Smooth muscle cell (in vitro differentiated cells): Measurements from ENCODE around the gene NR4A2. TPM values are rescaled to one million over a fixed set of nuclear protein-coding genes. Genes with fewer than 3 reads are reported as not detected.

Experiments
- DNase-seq: peaks from one replicate; lab custom pipeline; 2025; ENCODE audit not compliant: unreplicated experiment; lab: John Stamatoyannopoulos, UW
- H2AFZ ChIP-seq: fragments of 200-600 bp; sonication (generic); 2 replicates; pipeline ENCODE4 v1.6.0; 2016; ENCODE audit warnings: antibody characterized with exemption, low read depth, mild to moderate bottlenecking
- H3F3A ChIP-seq: fragments of 200-600 bp; sonication (generic); 2 replicates; pipeline ENCODE4 v1.6.0; 2017; ENCODE audit warnings: antibody characterized with exemption, low read depth
- H3K27ac ChIP-seq: fragments of 200-600 bp; sonication (generic); 2 replicates; pipeline ENCODE4 v1.5.1; 2016; ENCODE audit warnings: low read depth, mild to moderate bottlenecking
- H3K27me3 ChIP-seq: fragments of 200-600 bp; sonication (generic); 2 replicates; pipeline ENCODE4 v1.6.1; 2016; ENCODE audit warnings: low read depth, mild to moderate bottlenecking
- H3K36me3 ChIP-seq: fragments of 200-600 bp; sonication (generic); 2 replicates; pipeline ENCODE4 v1.5.1; 2016; ENCODE audit warnings: low read depth
- H3K4me1 ChIP-seq: fragments of 200-600 bp; sonication (generic); 2 replicates; pipeline ENCODE4 v1.5.1; 2016; ENCODE audit warnings: low read depth
- H3K4me2 ChIP-seq: fragments of 200-600 bp; sonication (generic); 2 replicates; pipeline ENCODE4 v1.6.0; 2016; ENCODE audit warnings: mild to moderate bottlenecking
- H3K4me3 ChIP-seq: fragments of 200-600 bp; sonication (generic); 2 replicates; pipeline ENCODE4 v1.5.1; 2016; ENCODE audit warnings: mild to moderate bottlenecking
- H3K79me2 ChIP-seq: fragments of 200-600 bp; sonication (generic); 2 replicates; pipeline ENCODE4 v1.6.0; 2016; ENCODE audit warnings: low read depth, mild to moderate bottlenecking
- H3K9ac ChIP-seq: fragments of 200-600 bp; sonication (generic); 2 replicates; pipeline ENCODE4 v1.6.0; 2016; ENCODE audit warnings: low read depth
- H3K9me3 ChIP-seq: fragments of 200-600 bp; sonication (generic); replicated peaks from 2 replicates; pipeline ENCODE4 v1.5.1; 2016; ENCODE audit warnings: low read depth
- H4K20me1 ChIP-seq: fragments of 200-600 bp; sonication (generic); 2 replicates; pipeline ENCODE4 v1.6.0; 2016; ENCODE audit warnings: low read depth
- WGBS: methylation state at CpG from one replicate; pipeline ENCODE4 v1.1.7; 2016; ENCODE audit warnings: low lambda C conversion rate; 5-methylcytosine and 5-hydroxymethylcytosine counted together
- polyA plus RNA-seq: library from polyadenylated mRNA; unstranded; fragments of >200 nt; fragmentation: Nextera tagmentation; extraction: Ambion mirVana; gene quantifications from 2 replicates; pipeline ENCODE4 v1.2.1, GENCODE V29; 2016
- total RNA-seq: library from RNA; depleted of rRNA; stranded (reverse); fragments of >200 nt; gene quantifications from 2 replicates; pipeline ENCODE4 v1.2.3, GENCODE V29; 2014
- TF ChIP-seq, protein P1 (sequence below): fragments of 200-600 bp; sonication (generic); IDR thresholded peaks from 2 replicates; pipeline ENCODE4 v1.5.1; 2017; ENCODE audit warnings: borderline replicate concordance, mild to moderate bottlenecking, antibody characterized with exemption; ENCODE audit not compliant: insufficient read depth, poor library complexity, severe bottlenecking

Gene NR4A2
- total and polyA plus RNA-seq, 2 experiments from 2014 or later, result 6.7 to 14.5 TPM

- H3K9me3 ChIP-seq, result no peaks in the 10 kb centered on the region
- H3K27ac ChIP-seq, result no peak overlapping the region
- H3F3A ChIP-seq, result no peaks in the 10 kb centered on the region
- 62% methylated on average over 38 of the region's 38 CpGs for WGBS
- H3K79me2 ChIP-seq, result no peaks in the 10 kb centered on the region
- no peak overlapping the region for H3K9ac ChIP-seq
- DNase-seq, result no peak
- H4K20me1 ChIP-seq, result peaks cover 13% of the 10 kb centered on the region
- peaks cover 83% of the 10 kb centered on the region for H3K27me3 ChIP-seq
- no peak overlapping the region for H3K4me3 ChIP-seq
- no peaks in the 10 kb centered on the region for H3K36me3 ChIP-seq
- TF ChIP-seq, protein P1, sequence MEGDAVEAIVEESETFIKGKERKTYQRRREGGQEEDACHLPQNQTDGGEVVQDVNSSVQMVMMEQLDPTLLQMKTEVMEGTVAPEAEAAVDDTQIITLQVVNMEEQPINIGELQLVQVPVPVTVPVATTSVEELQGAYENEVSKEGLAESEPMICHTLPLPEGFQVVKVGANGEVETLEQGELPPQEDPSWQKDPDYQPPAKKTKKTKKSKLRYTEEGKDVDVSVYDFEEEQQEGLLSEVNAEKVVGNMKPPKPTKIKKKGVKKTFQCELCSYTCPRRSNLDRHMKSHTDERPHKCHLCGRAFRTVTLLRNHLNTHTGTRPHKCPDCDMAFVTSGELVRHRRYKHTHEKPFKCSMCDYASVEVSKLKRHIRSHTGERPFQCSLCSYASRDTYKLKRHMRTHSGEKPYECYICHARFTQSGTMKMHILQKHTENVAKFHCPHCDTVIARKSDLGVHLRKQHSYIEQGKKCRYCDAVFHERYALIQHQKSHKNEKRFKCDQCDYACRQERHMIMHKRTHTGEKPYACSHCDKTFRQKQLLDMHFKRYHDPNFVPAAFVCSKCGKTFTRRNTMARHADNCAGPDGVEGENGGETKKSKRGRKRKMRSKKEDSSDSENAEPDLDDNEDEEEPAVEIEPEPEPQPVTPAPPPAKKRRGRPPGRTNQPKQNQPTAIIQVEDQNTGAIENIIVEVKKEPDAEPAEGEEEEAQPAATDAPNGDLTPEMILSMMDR, result no peak
- H2AFZ ChIP-seq, result no peak overlapping the region
- no peak overlapping the region for H3K4me2 ChIP-seq
- peaks cover 8% of the 10 kb centered on the region for H3K4me1 ChIP-seq
These were observed 4.5 kb downstream of the NR4A2 start for GRCh38 chr2:156327835-156328695.

- no peak for DNase-seq
- Histone ChIP-seq H3K4me1 (peaks cover 11% of the 10 kb centered on the region), H3K79me2 (no peaks in the 10 kb centered on the region), H3F3A (no peaks in the 10 kb centered on the region), H3K9ac (no peak overlapping the region), H2AFZ (no peak overlapping the region), H3K27me3 (peaks cover 98% of the 10 kb centered on the region), H3K36me3 (no peaks in the 10 kb centered on the region), H3K4me2 (no peak overlapping the region), H4K20me1 (peaks cover 13% of the 10 kb centered on the region), H3K27ac (no peak overlapping the region), H3K4me3 (no peak overlapping the region), H3K9me3 (no peaks in the 10 kb centered on the region)
- TF ChIP-seq, protein P1, result no peak
- WGBS, result 63% methylated on average over 12 of the region's 12 CpGs
These were observed 5.9 kb downstream of the NR4A2 start for GRCh38 chr2:156326526-156327095.

DNA sequence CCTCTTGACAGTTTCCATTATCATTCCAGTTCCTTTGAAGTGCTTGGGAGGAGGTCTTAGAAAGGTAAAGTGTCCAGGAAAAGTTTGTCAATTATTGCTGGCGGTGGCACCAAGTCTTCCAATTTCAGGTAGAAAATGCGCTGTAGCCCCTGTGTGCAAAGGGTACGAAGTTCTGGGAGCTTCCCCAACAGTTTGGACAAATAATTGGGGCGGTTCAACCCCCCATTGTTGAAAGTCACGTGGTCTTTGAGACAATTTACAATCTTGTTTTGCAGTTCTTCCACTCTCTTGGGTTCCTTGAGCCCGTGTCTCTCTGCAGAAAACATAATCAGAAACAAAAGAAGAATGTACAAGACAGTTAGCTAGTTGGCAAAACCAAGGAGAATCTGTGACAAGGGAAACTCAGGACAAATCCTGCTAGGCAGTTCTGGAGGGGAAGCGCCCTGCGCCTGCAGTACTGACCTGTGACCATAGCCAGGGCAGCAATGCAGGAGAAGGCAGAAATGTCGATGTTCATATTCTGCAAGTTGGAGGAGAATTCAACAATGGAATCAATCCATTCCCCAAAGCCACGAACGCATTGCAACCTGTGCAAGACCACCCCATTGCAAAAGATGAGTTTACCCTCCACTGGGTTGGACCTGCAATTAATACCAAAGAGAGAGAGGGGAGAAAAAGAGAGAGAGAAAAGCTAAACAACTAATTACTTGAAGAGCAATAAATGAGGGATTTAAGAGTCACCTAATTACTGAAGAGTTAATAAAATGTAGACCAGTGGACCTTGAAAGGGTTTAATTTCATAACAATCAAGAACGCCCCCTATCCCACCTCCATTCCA is 6.6 kb downstream of the NR4A2 start:
- H3K36me3 ChIP-seq, result no peaks in the 10 kb centered on the region
- H3K27ac ChIP-seq, result no peak overlapping the region
- H3K27me3 ChIP-seq, result peaks cover 99% of the 10 kb centered on the region
- no peak for DNase-seq
- peaks cover 6% of the 10 kb centered on the region for H4K20me1 ChIP-seq
- no peak overlapping the region for H3K4me2 ChIP-seq
- no peak overlapping the region for H3K4me3 ChIP-seq
- H3K9ac ChIP-seq, result no peak overlapping the region
- H3K79me2 ChIP-seq, result no peaks in the 10 kb centered on the region
- no peaks in the 10 kb centered on the region for H3F3A ChIP-seq
- H3K9me3 ChIP-seq, result no peaks in the 10 kb centered on the region
- TF ChIP-seq, protein P1, result no peak
- H3K4me1 ChIP-seq, result peaks cover 9% of the 10 kb centered on the region
- WGBS, result 73% methylated on average over 12 of the region's 12 CpGs
- no peak overlapping the region for H2AFZ ChIP-seq
